IMR-90 (cell line): ENCODE data around the gene FKBP7. TPM values are rescaled to one million over a fixed set of nuclear protein-coding genes. Genes with fewer than 3 reads are reported as not detected.

Experiments used
- ATAC-seq: fragments of 200-7000 bp; cut with Tn5 transposase; 2 replicates; pipeline ENCODE4 v1.9.1; 2020; ENCODE audit warnings: low read depth, mild to moderate bottlenecking, moderate library complexity
- BruUV-seq: library from RNA; stranded (reverse); fragments of 400-500 nt; replicated peaks from 2 replicates; lab custom pipeline; 2021; lab: Mats Ljungman, UMichigan
- CTCF ChIA-PET: fragments of 300-600 bp; formaldehyde crosslinking; extraction: SDS; loops from one replicate; lab custom pipeline; 2021; ENCODE audit warnings: antibody characterized with exemption; lab: Yijun Ruan, JAX
- POLR2A ChIA-PET: fragments of 300-600 bp; sonication (Branson Sonifier 250); formaldehyde crosslinking; loops from one replicate; lab custom pipeline; 2022; ENCODE audit warnings: antibody characterized with exemption; ENCODE audit not compliant: unreplicated experiment; lab: Charles Lee
- DNase-seq: peaks from one replicate; pipeline ENCODE4 v3.0.0; 2013
- H2AFZ ChIP-seq: replicated peaks from 2 replicates; pipeline ENCODE3; 2013; ENCODE audit warnings: low read length, mild to moderate bottlenecking; ENCODE audit not compliant: poor library complexity
- H2AK5ac ChIP-seq: 2 replicates; pipeline ENCODE4 v1.6.1; 2013; ENCODE audit warnings: low read depth, low read length, inconsistent platforms
- H2AK9ac ChIP-seq: replicated peaks from 2 replicates; pipeline ENCODE3; 2013; ENCODE audit warnings: mild to moderate bottlenecking, low read depth, low read length, moderate library complexity; ENCODE audit not compliant: poor library complexity
- H2BK120ac ChIP-seq: 2 replicates; pipeline ENCODE4 v1.6.1; 2013; ENCODE audit warnings: low read depth, low read length, inconsistent platforms
- H2BK15ac ChIP-seq: 3 replicates; pipeline ENCODE4 v1.6.1; 2013; ENCODE audit warnings: low read depth, low read length, inconsistent platforms
- H2BK20ac ChIP-seq: 2 replicates; pipeline ENCODE4 v1.6.1; 2013; ENCODE audit warnings: low read depth, mild to moderate bottlenecking, inconsistent platforms, low read length, moderate library complexity
- H2BK5ac ChIP-seq: 2 replicates; pipeline ENCODE4 v1.6.1; 2013; ENCODE audit warnings: mild to moderate bottlenecking, low read depth, low read length, inconsistent platforms; ENCODE audit not compliant: poor library complexity, severe bottlenecking
- H3K14ac ChIP-seq: replicated peaks from 2 replicates; pipeline ENCODE4 v1.6.1; 2013; ENCODE audit warnings: low read depth, low read length, inconsistent platforms
- H3K18ac ChIP-seq: 2 replicates; pipeline ENCODE4 v1.6.1; 2013; ENCODE audit warnings: low read depth, low read length, control low read depth
- H3K23ac ChIP-seq: 2 replicates; pipeline ENCODE4 v1.6.1; 2013; ENCODE audit warnings: low read depth, low read length, inconsistent platforms
- H3K27ac ChIP-seq: 2 replicates; pipeline ENCODE4 v1.5.1; 2013; ENCODE audit warnings: mild to moderate bottlenecking, control low read depth, low read length; ENCODE audit not compliant: insufficient read depth
- H3K27me3 ChIP-seq: 2 replicates; pipeline ENCODE4 v1.6.1; 2013; ENCODE audit warnings: low read length; ENCODE audit not compliant: control insufficient read depth, insufficient read depth
- H3K36me3 ChIP-seq: 2 replicates; pipeline ENCODE4 v1.6.1; 2013; ENCODE audit warnings: low read length, mixed read lengths; ENCODE audit not compliant: control insufficient read depth, insufficient read depth
- H3K4ac ChIP-seq: 2 replicates; pipeline ENCODE4 v1.6.1; 2013; ENCODE audit warnings: low read depth, low read length, inconsistent platforms
- H3K4me1 ChIP-seq: 2 replicates; pipeline ENCODE4 v1.6.1; 2013; ENCODE audit warnings: low read length, mixed read lengths; ENCODE audit not compliant: control insufficient read depth, insufficient read depth
- H3K4me2 ChIP-seq: 2 replicates; pipeline ENCODE4 v1.6.1; 2013; ENCODE audit warnings: low read depth, mild to moderate bottlenecking, control low read depth, low read length, moderate library complexity
- H3K4me3 ChIP-seq: 2 replicates; pipeline ENCODE4 v1.5.1; 2013; ENCODE audit warnings: low read depth, mild to moderate bottlenecking, control low read depth, low read length, moderate library complexity; ENCODE audit not compliant: insufficient read depth
- H3K56ac ChIP-seq: 2 replicates; pipeline ENCODE4 v1.6.1; 2013; ENCODE audit warnings: low read length, inconsistent platforms; ENCODE audit not compliant: insufficient read depth; ENCODE audit errors: extremely low read depth
- H3K79me1 ChIP-seq, 2 experiments: 2 replicates each; pipeline ENCODE4 v1.6.1; 2013; ENCODE audit warnings: low read length in 2 of 2, inconsistent platforms in 1 of 2, low read depth in 1 of 2
- H3K9ac ChIP-seq: 2 replicates; pipeline ENCODE4 v1.6.1; 2013; ENCODE audit warnings: low read depth, low read length, control low read depth
- H3K9me1 ChIP-seq: 2 replicates; pipeline ENCODE4 v1.6.1; 2013; ENCODE audit warnings: low read length, inconsistent platforms; ENCODE audit not compliant: insufficient read depth
- H3K9me3 ChIP-seq: 2 replicates; pipeline ENCODE4 v1.6.1; 2013; ENCODE audit warnings: low read length; ENCODE audit not compliant: control insufficient read depth, insufficient read depth
- H4K20me1 ChIP-seq: 2 replicates; pipeline ENCODE4 v1.6.1; 2013; ENCODE audit warnings: low read length, inconsistent platforms; ENCODE audit not compliant: insufficient read depth
- H4K5ac ChIP-seq: 2 replicates; pipeline ENCODE4 v1.6.1; 2013; ENCODE audit warnings: mild to moderate bottlenecking, low read depth, low read length, control low read depth
- H4K8ac ChIP-seq, 2 experiments: 2 replicates each; pipeline ENCODE4 v1.6.1; 2013; ENCODE audit warnings: low read depth in 2 of 2, low read length in 2 of 2, control low read depth in 1 of 2, inconsistent platforms in 1 of 2
- H4K91ac ChIP-seq: 2 replicates; pipeline ENCODE4 v1.6.1; 2013; ENCODE audit warnings: low read depth, low read length, inconsistent platforms; ENCODE audit not compliant: insufficient read depth
- BHLHE40 ChIP-seq: fragments of 150-350 bp; IDR thresholded peaks from 2 replicates; pipeline ENCODE4 v1.6.1; 2016; ENCODE audit warnings: mild to moderate bottlenecking, low read depth, low read length
- CHD1 ChIP-seq: IDR thresholded peaks from 2 replicates; pipeline ENCODE4 v1.6.1; 2012; ENCODE audit warnings: low read depth, low read length, improper control_type of control experiment
- MXI1 ChIP-seq: IDR thresholded peaks from 2 replicates; pipeline ENCODE4 v1.6.1; 2012; ENCODE audit warnings: low read depth, mild to moderate bottlenecking, low read length, moderate library complexity, borderline replicate concordance
- WGBS, 2 experiments: methylation state at CpG; one replicate each; pipeline versions ENCODE4 v1.1.5 to v1.1.7; 2013; ENCODE audit warnings: missing lambda C conversion rate in 2 of 2; ENCODE audit not compliant: insufficient read length in 1 of 2; ENCODE audit errors: extremely low coverage in 2 of 2; 5-methylcytosine and 5-hydroxymethylcytosine counted together
- dilution Hi-C: fragments of 300-500 bp; cut with HindIII; formaldehyde crosslinking; loops from one replicate; pipeline ENCODE4 v1.14.3; 2018; ENCODE audit warnings: low sequenced_read_pairs; ENCODE audit not compliant: unreplicated experiment
- in situ Hi-C: fragments of 300-500 bp; cut with MboI; formaldehyde crosslinking; loops from 3 replicates; pipeline ENCODE4 v1.14.3; 2019; ENCODE audit warnings: low sequenced_read_pairs, inconsistent platforms, mixed read lengths
- intact Hi-C: fragments of 100-400 bp; cut with micrococcal nuclease; formaldehyde crosslinking; loops from 2 replicates; pipeline ENCODE4 v1.10.0; 2022
- polyA plus RNA-seq, 3 experiments: library from polyadenylated mRNA; depleted of rRNA; stranded (reverse); fragments of >200 nt; gene quantifications; 2 replicates each; pipeline ENCODE4 v1.2.3, GENCODE V29; 2012; ENCODE audit warnings: low replicate concordance in 1 of 3
- total RNA-seq: library from RNA; depleted of rRNA; stranded (reverse); fragments of >200 nt; gene quantifications from 2 replicates; pipeline ENCODE4 v1.2.3, GENCODE V29; 2012
- TF ChIP-seq, protein P1 (sequence below): fragments of 150-350 bp; IDR thresholded peaks from 2 replicates; pipeline ENCODE4 v1.6.1; 2017; ENCODE audit warnings: mild to moderate bottlenecking, antibody characterized with exemption, low read length, low read depth

FKBP7 gene
- total and polyA plus RNA-seq, 2 of the 4 experiments (the other 2 are of a cell fraction): 32.6 to 51.0 TPM

- intact Hi-C loops: no loop called here
- ATAC-seq (no peak), DNase-seq (no peak)
- H4K5ac ChIP-seq: peak overlapping the region; percentile 84
- H4K20me1 ChIP-seq: peaks cover 21% of the 10 kb centered on the region
- no peak overlapping the region for H3K14ac ChIP-seq
- H3K27me3 ChIP-seq: no peaks in the 10 kb centered on the region
- H4K91ac ChIP-seq: no peak overlapping the region
- H3K9me1 ChIP-seq: peaks cover 6% of the 10 kb centered on the region; the same call in 1 of the 2 replicates
- no peak for TF ChIP-seq CHD1
- TF ChIP-seq, protein P1, sequence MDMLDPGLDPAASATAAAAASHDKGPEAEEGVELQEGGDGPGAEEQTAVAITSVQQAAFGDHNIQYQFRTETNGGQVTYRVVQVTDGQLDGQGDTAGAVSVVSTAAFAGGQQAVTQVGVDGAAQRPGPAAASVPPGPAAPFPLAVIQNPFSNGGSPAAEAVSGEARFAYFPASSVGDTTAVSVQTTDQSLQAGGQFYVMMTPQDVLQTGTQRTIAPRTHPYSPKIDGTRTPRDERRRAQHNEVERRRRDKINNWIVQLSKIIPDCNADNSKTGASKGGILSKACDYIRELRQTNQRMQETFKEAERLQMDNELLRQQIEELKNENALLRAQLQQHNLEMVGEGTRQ: no peak
- TF ChIP-seq MXI1: no peak
- TF ChIP-seq BHLHE40: no peak
- H3K9me3 ChIP-seq: no peaks in the 10 kb centered on the region
- H2BK5ac ChIP-seq: no peak overlapping the region
- ChIA-PET CTCF (no interaction called here), POLR2A (no interaction called here)
- peaks cover 13 to 39% of the 10 kb centered on the region in 2 experiments for H3K79me1 ChIP-seq
- peak overlapping the region; percentile 22; the same call in 1 of the 2 replicates for H3K4ac ChIP-seq
- H2AK5ac ChIP-seq: no peak overlapping the region
- in situ Hi-C loops: no loop called here
- no peak overlapping the region for H3K56ac ChIP-seq
- H2AFZ ChIP-seq: peak overlapping the region; percentile 92
- no peak overlapping the region for H3K23ac ChIP-seq
- peak overlapping the region; percentile 91; the same call in 1 of the 2 replicates for H3K27ac ChIP-seq
- 40% methylated on average over 1 of the region's 4 CpGs; no CpG with 5 or more reads in 1 of the 2 experiments for WGBS, 2 experiments
- H3K4me2 ChIP-seq: peak overlapping the region; percentile 85
- no peak overlapping the region for H3K18ac ChIP-seq
- peak overlapping the region; percentile 92 to 98 for H4K8ac ChIP-seq
- H2BK120ac ChIP-seq: no peak overlapping the region
- H3K4me3 ChIP-seq: peak overlapping the region; percentile 83; the same call in 1 of the 2 replicates
- dilution Hi-C loops: no loop called here
- no peak overlapping the region for H2BK15ac ChIP-seq
- H2BK20ac ChIP-seq: no peak overlapping the region
- peak overlapping the region; percentile 38; the same call in 1 of the 2 replicates for H3K9ac ChIP-seq
- H3K4me1 ChIP-seq: peaks cover 4% of the 10 kb centered on the region
- BruUV-seq: no TSS peak
- H3K36me3 ChIP-seq: no peaks in the 10 kb centered on the region
- no peak overlapping the region for H2AK9ac ChIP-seq
These were observed 846 bp upstream of the FKBP7 start for GRCh38 chr2:178479275-178479616.
